Immature natural killer cell (primary cell): ENCODE data around the gene AFAP1. TPM values are rescaled to one million over a fixed set of nuclear protein-coding genes. Genes with fewer than 3 reads are reported as not detected.

Experiments
- DNase-seq, 3 donors: peaks; one replicate each; pipeline ENCODE4 v3.0.0; 2022; ENCODE audit warnings: mixed read lengths in 1 of 3
- H3K27ac Mint-ChIP-seq, 6 donors: one replicate each; pipeline ENCODE4 v1.8.0; 2020; ENCODE audit warnings: mixed read lengths in 6 of 6, mild to moderate bottlenecking in 5 of 6, inconsistent platforms in 4 of 6, moderate library complexity in 3 of 6
- H3K27me3 Mint-ChIP-seq, 3 donors: one replicate each; pipeline ENCODE4 v1.8.0; 2020 to 2021; ENCODE audit warnings: low read depth in 3 of 3, mild to moderate bottlenecking in 3 of 3, mixed read lengths in 3 of 3, moderate library complexity in 3 of 3, inconsistent platforms in 1 of 3
- H3K36me3 Mint-ChIP-seq, 3 donors: one replicate each; pipeline ENCODE4 v1.8.0; 2020; ENCODE audit warnings: mixed read lengths in 3 of 3, inconsistent platforms in 2 of 3, mild to moderate bottlenecking in 2 of 3
- H3K4me1 Mint-ChIP-seq, 2 donors: one replicate each; pipeline ENCODE4 v1.8.0; 2020; ENCODE audit warnings: inconsistent platforms in 2 of 2, mild to moderate bottlenecking in 2 of 2, mixed read lengths in 2 of 2, moderate library complexity in 1 of 2
- H3K4me3 Mint-ChIP-seq, 5 donors: one replicate each; pipeline ENCODE4 v1.8.0; 2020; ENCODE audit warnings: mild to moderate bottlenecking in 5 of 5, mixed read lengths in 5 of 5, inconsistent platforms in 3 of 5, moderate library complexity in 3 of 5
- H3K9me3 Mint-ChIP-seq, 6 donors: one replicate each; pipeline ENCODE4 v1.8.0; 2020; ENCODE audit warnings: mild to moderate bottlenecking in 6 of 6, mixed read lengths in 6 of 6, inconsistent platforms in 4 of 6, moderate library complexity in 3 of 6
- polyA plus RNA-seq, 3 donors: library from polyadenylated mRNA; unstranded; fragments of 300-500 nt; fragmentation: Illumina TruSeq; gene quantifications; one replicate each; pipeline ENCODE4 v1.2.3, GENCODE V29; 2021

AFAP1 gene
- polyA plus RNA-seq, 3 donors from 2014 or later = 0.32 to 1.2 TPM; not detected in 1

DNA sequence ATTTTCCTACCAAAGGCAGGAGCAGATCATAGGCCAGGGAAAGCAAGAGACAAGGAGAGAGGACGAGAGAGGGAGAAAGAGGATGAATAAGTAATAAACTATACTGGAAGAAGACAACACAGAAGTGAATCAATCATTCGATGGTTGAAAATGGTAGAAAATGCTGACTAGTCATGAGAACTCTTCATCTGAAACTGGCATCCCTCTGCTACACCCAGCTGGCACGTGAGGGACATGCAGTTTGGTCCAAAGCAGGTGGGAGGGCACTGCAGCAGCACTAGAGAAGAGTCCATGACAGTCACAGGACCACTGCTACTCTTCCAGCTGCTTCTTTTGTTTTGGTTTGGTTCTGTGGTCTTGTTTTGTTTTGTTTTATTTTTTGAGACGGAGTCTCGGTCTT lies 74.1 kb downstream of the AFAP1 start:
- Mint-ChIP-seq H3K27me3 (peaks cover 19 to 24% (median 23%) of the 10 kb centered on the region in 3 donors), H3K4me1 (peaks cover 8 to 12% of the 10 kb centered on the region in 2 donors), H3K36me3 (peaks cover 8 to 12% (median 10%) of the 10 kb centered on the region in 3 donors), H3K9me3 (peaks cover 0 to 10% (median 5%) of the 10 kb centered on the region in 6 donors), H3K27ac (no peak overlapping the region), H3K4me3 (no peak overlapping the region)
- no peak for DNase-seq

DNA sequence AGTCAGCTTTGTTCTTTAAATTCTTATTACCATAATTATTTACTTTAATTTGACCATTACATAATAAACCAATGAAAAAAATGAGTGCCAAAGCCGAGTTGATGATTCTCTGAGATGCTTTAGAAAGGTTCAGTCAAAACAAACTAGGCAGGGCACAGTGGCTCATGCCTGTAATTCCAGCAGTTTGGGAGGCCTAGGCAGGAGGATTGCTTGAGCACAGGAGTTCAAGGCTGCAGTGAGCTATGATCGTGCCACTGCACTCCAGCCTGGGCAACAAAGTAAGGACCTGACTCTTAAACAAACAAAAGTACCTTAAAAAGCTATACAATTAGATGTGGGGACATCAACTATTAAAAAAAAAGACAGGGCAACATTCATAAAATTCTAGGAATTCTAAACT lies 75.0 kb downstream of the AFAP1 start:
- no peak for DNase-seq
- no peak overlapping the region for H3K4me3 Mint-ChIP-seq
- H3K27ac Mint-ChIP-seq = peak overlapping the region in 3 of 6 donors; percentile 70 to 88 (median 79)
- H3K27me3 Mint-ChIP-seq = peaks cover 19 to 24% (median 21%) of the 10 kb centered on the region in 3 donors
- H3K36me3 Mint-ChIP-seq = peaks cover 10 to 12% (median 11%) of the 10 kb centered on the region in 3 donors
- H3K9me3 Mint-ChIP-seq = peaks cover 0 to 10% (median 5%) of the 10 kb centered on the region in 6 donors
- peaks cover 8 to 12% of the 10 kb centered on the region in 2 donors for H3K4me1 Mint-ChIP-seq

DNA sequence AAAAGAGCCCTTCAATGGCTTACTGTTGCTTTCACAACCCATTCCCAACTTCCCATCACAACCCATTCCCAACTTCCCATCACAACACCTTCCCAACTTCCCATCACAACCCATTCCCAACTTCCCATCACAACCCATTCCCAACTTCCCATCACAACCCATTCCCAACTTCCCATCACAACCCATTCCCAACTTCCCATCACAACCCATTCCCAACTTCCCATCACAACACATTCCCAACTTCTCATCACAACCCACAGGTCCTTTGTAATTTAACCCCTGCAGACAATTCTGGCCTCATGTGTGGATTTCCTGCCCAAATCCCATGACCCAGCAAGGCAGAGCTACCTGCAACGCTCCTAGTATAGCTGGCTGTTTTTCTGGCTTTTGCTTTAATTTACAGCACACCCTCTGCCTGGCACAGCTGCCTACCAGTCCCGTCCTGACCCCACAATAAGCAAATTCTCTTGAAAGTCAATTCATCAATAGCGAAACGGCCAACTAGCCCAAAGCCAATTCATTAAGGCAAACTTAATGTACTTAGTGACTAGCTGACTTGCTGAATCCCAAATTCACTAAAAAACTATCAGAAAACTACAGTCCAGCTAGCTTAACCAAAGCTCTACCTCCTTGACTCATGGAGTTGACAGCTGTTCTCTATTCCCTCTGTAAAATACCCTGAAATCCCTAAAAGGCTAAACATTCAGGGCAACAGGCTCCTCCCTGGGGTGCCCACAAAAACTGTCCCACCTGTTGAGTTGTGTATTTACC lies 75.6 kb downstream of the AFAP1 start:
- Mint-ChIP-seq H3K9me3 (peaks cover 0 to 10% (median 5%) of the 10 kb centered on the region in 6 donors), H3K27me3 (peaks cover 19 to 24% (median 20%) of the 10 kb centered on the region in 3 donors), H3K36me3 (peaks cover 8 to 12% (median 10%) of the 10 kb centered on the region in 3 donors), H3K4me3 (peak overlapping the region; percentile 22 to 53 (median 42)), H3K27ac (peak overlapping the region; percentile 70 to 88 (median 80)), H3K4me1 (peaks cover 8 to 12% of the 10 kb centered on the region in 2 donors)
- DNase-seq = peak in 2 of 3 donors; percentile 5 to 22

DNA sequence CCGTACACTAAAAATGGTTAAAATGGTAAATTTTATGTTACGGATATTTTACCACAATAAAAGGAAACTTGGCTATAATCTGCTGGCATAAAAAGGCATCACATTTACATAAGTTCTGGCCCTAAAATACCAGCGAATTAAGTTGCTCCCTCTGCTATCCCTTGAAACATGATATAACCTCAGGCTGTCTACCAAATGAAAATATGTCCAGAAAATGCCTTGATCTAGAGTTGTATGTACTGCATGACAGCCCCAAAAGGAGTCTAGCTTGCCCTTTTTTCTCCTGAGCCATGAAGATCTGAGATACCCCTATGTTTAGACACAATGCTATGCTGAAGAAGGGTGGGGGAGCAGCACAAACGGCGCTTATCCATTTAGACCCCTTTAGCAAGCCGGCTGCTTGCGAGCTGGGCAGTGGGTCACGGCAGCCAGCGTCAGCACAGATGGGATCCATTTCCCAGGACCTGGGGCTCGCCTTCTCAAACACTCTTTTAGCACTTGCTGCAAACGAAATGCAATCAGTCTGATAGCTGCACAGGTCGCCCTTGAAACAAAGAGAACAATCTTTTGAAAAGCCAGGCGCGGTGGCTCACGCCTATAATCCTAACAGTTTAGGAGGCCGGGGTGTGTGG lies 77.0 kb downstream of the AFAP1 start:
- Mint-ChIP-seq H3K27ac (no peak overlapping the region), H3K36me3 (peaks cover 8 to 12% (median 10%) of the 10 kb centered on the region in 3 donors), H3K4me3 (no peak overlapping the region), H3K4me1 (peaks cover 8 to 12% of the 10 kb centered on the region in 2 donors), H3K9me3 (peaks cover 0 to 10% (median 5%) of the 10 kb centered on the region in 6 donors), H3K27me3 (peaks cover 22 to 28% (median 25%) of the 10 kb centered on the region in 3 donors)
- DNase-seq = no peak

DNA sequence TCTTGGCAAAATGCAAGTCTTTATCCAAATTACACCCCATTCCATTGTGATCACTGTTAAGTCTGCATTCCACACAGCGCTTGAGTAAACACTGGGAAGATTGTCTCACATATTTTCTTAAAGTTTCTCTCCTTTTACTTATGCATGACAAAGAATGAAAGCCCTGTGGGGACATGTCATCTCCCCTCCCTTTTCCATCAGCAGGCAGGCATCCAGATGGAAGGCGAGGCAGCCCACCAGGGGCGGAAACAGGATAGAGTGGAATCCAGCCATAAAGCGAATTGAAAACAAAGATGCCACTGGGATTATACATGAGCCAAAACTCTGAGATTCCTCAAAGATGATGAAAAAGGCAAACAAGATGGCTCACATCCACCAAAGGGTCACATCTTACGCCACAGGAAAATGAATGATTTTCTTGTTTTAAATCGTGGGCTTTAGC lies 78.2 kb downstream of the AFAP1 start:
- peaks cover 22 to 28% (median 25%) of the 10 kb centered on the region in 3 donors for H3K27me3 Mint-ChIP-seq
- no peak overlapping the region for H3K27ac Mint-ChIP-seq
- H3K36me3 Mint-ChIP-seq = peaks cover 8 to 12% (median 10%) of the 10 kb centered on the region in 3 donors
- peaks cover 0 to 10% (median 5%) of the 10 kb centered on the region in 6 donors for H3K9me3 Mint-ChIP-seq
- DNase-seq = no peak
- H3K4me1 Mint-ChIP-seq = peaks cover 8 to 15% of the 10 kb centered on the region in 2 donors
- no peak overlapping the region for H3K4me3 Mint-ChIP-seq

DNA sequence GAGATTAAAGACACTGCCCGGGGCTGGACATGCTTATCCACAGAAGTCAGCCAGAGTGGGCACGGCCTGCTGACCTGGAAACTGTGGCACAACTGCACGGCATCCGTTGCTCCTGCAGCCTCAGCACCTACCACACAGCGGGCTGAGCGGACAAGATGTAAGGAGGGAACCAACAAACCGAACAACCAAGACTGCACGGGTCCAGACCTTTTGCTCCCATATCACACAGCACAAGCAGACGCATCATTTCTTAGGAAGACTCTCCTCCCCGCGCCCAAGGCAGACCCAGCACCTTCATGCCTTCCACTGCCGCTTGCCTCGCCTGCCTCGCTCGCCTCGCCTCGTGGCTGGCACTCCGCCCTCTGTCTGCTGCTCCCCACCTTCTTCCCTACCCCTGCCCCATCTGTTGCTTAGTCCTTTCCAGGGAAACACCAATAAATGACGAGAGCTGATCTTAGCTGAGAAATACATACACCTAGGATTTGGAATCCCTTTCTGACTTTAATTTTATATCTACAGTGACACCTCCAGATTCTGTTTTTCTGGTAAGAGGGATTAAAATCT lies 79.0 kb downstream of the AFAP1 start:
- Mint-ChIP-seq H3K9me3 (peaks cover 0 to 10% (median 5%) of the 10 kb centered on the region in 6 donors), H3K4me1 (peaks cover 8 to 15% of the 10 kb centered on the region in 2 donors), H3K36me3 (peaks cover 8 to 12% (median 10%) of the 10 kb centered on the region in 3 donors), H3K4me3 (no peak overlapping the region), H3K27me3 (peaks cover 22 to 28% (median 22%) of the 10 kb centered on the region in 3 donors), H3K27ac (peak overlapping the region in 1 of 6 donors; percentile 16)
- no peak for DNase-seq

DNA sequence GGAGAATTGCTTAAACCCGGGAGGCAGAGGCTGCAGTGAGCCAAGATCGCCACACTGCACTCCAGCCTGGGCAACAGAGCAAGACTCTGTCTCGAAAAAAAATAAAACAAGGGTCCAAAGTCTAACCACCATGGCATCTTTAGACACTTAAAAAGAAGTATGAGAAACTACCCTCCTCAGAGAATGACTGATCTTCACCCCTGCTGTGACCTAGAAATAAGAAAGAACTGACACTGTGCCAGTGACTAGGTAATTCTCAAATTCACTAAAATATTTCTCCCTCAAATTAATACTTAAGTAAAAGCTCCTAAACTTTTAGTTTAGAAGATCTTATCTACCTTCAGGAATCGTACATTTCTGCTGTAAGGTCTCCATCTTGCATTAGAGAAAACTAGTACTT lies 80.3 kb downstream of the AFAP1 start:
- H3K4me3 Mint-ChIP-seq = no peak overlapping the region
- peaks cover 6 to 23% of the 10 kb centered on the region in 2 donors for H3K4me1 Mint-ChIP-seq
- H3K27ac Mint-ChIP-seq = no peak overlapping the region
- H3K36me3 Mint-ChIP-seq = peaks cover 8 to 11% (median 8%) of the 10 kb centered on the region in 3 donors
- peaks cover 18 to 25% (median 21%) of the 10 kb centered on the region in 3 donors for H3K27me3 Mint-ChIP-seq
- DNase-seq = no peak
- H3K9me3 Mint-ChIP-seq = peaks cover 0 to 8% (median 4%) of the 10 kb centered on the region in 6 donors

DNA sequence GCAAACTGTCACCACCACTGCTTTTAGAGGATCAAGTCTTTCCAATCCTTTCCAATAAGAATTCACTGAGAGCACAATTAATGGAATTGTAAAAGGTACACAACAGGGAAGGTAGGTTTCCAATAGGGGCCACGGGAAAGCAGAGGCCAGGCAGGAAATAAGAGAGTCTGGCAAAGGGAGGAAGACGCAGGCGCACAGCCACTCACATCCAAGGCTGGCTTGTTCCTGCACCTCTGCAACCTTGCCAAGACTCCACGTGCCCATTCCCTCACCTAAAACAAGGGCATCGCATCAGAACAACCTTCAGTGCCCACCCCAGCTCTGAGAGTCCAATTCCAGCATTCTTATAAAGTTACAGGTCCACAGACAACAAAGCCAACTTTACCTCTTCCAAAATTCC lies 81.2 kb downstream of the AFAP1 start:
- H3K4me3 Mint-ChIP-seq = no peak overlapping the region
- no peak for DNase-seq
- no peak overlapping the region for H3K27ac Mint-ChIP-seq
- peaks cover 11 to 17% (median 13%) of the 10 kb centered on the region in 3 donors for H3K27me3 Mint-ChIP-seq
- H3K9me3 Mint-ChIP-seq = peaks cover 0 to under 1% (median 0%) of the 10 kb centered on the region in 6 donors
- peaks cover 0 to 19% of the 10 kb centered on the region in 2 donors for H3K4me1 Mint-ChIP-seq
- peaks cover 3 to 8% (median 6%) of the 10 kb centered on the region in 3 donors for H3K36me3 Mint-ChIP-seq

DNA sequence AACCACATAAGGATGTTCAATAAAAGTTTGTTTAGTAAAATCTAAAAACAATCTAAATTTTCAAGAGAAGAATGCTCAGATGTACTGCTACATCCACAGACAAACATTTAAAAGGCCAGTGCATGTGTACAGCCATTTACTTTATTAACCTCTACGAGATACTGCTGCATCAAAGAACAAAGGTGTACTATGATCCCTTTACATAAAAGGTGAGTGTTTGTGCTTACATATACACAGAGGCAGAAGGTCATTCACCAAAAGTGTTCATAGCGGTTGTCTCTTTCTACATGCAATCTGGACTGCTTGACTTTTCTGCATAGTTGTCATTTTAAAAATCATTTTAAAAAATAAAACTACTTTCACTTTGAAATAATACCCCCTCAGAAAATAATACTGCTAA lies 81.7 kb downstream of the AFAP1 start:
- DNase-seq = no peak
- H3K9me3 Mint-ChIP-seq = no peaks in the 10 kb centered on the region
- H3K27ac Mint-ChIP-seq = no peak overlapping the region
- H3K36me3 Mint-ChIP-seq = peaks cover 3 to 10% (median 6%) of the 10 kb centered on the region in 3 donors
- no peak overlapping the region for H3K4me3 Mint-ChIP-seq
- H3K27me3 Mint-ChIP-seq = peaks cover 6 to 14% (median 9%) of the 10 kb centered on the region in 3 donors
- peaks cover 0 to 18% of the 10 kb centered on the region in 2 donors for H3K4me1 Mint-ChIP-seq

DNA sequence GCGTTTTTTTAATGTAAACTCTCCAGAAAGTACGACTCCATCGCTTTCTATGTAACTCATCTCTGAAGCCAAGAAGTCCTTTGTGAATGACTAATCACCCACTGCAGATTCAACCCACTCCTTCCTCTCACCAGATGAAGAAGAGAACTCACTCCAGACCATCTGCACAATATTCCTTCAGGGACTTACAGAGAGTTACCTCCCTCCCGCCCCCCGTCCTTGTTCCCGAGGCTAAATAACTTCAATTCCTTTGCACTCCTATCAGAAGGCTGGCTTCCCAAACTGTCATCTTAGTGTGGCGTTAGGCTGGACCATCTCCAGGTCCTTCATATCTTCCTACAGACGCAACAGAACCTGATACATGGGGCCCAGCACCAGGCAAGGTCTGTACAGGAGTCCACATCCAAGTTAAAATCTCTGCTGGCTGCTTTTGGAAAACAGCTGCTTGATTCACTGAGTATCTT lies 82.4 kb downstream of the AFAP1 start:
- Mint-ChIP-seq H3K36me3 (peaks cover 0 to 10% (median 6%) of the 10 kb centered on the region in 3 donors), H3K9me3 (no peaks in the 10 kb centered on the region), H3K4me3 (no peak overlapping the region), H3K4me1 (peaks cover 0 to 15% of the 10 kb centered on the region in 2 donors), H3K27ac (peak overlapping the region in 1 of 6 donors; percentile 37), H3K27me3 (peaks cover 5 to 9% (median 6%) of the 10 kb centered on the region in 3 donors)
- no peak for DNase-seq

DNA sequence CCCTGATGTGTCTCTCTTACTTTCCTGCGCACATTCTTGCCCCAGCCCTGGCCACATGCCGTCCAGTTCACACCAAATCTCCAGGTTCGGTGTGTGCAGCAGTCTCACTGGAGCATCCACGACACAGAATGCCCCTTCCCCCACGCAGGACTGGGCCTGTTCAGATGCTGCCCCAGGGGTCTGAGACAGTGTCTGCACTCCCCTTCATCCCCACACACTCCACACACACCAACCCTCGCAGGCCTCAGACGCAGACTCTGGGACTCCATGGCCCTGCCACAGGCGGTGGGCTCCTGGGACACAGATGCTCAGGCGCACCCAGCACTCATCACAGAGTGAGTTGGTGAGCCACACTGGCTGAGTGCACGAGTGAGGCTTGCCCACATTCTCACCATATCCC lies 83.9 kb downstream of the AFAP1 start:
- Mint-ChIP-seq H3K4me1 (peaks cover 0 to 15% of the 10 kb centered on the region in 2 donors), H3K4me3 (peak overlapping the region in 1 of 5 donors; percentile 21), H3K27ac (peak overlapping the region in 1 of 6 donors; percentile 59), H3K27me3 (peaks cover 3 to 9% (median 3%) of the 10 kb centered on the region in 3 donors), H3K9me3 (no peaks in the 10 kb centered on the region), H3K36me3 (peaks cover 0 to 10% (median 4%) of the 10 kb centered on the region in 3 donors)
- DNase-seq = no peak

DNA sequence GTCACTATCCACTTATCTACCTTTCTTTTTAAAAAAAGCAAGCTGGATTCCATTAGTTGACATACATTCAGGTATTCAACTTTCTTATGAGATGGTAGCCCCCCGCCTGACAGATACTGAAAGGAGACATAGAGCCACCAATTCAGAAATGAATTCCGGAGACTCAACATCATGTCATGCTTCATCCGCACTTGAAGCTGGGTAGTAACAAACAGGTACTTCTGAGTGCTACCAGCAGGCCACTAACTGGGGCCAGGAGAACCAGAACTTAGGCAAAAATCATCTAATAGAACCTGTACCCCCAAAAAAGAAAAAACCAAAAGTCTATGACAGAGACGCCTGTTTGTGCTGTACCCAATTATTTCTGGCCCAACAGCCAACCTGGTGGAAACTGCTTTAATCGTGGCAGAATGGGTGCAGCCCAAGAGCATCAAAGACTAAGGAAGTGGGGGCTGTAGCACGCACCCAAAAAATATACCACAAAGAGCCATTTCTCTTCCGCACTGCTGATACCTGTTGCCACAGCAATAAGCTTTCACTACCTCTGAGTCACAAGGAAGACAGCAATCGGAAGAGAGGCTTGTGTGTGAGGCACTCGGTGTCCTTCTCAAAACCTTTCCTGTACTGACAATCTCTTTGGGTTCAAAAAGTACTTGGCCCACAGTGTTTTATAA lies 84.8 kb downstream of the AFAP1 start:
- H3K9me3 Mint-ChIP-seq = no peaks in the 10 kb centered on the region
- peaks cover 0 to 6% (median 3%) of the 10 kb centered on the region in 3 donors for H3K36me3 Mint-ChIP-seq
- H3K27ac Mint-ChIP-seq = peak overlapping the region in 5 of 6 donors; percentile 15 to 74 (median 46)
- H3K4me1 Mint-ChIP-seq = peaks cover 0 to 15% of the 10 kb centered on the region in 2 donors
- DNase-seq = peak; percentile 25 to 54 (median 37)
- peaks cover 2 to 9% (median 3%) of the 10 kb centered on the region in 3 donors for H3K27me3 Mint-ChIP-seq
- H3K4me3 Mint-ChIP-seq = peak overlapping the region in 2 of 5 donors; percentile 12 to 18

DNA sequence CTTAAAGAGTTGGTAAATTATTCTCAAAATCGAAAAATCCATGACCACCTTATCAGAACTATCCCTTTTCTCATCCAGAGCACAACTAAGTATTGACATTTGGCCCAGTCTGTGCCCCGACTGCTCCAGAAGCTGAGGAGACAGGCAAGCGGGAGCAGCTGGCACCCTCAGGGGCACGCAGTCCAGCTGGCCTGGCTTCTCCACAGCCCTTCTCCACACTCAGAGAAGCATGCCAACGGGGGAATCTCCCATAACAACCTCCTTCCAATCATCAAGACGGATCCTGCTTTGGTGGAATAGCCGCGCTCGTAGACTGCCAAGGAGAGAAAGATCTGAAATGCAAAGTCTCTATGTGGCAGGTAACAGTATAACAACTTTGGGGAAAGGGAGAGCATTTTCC lies 85.4 kb downstream of the AFAP1 start:
- Mint-ChIP-seq H3K36me3 (peaks cover 0 to 10% (median 3%) of the 10 kb centered on the region in 3 donors), H3K4me1 (peaks cover 0 to 15% of the 10 kb centered on the region in 2 donors), H3K27me3 (peaks cover 3 to 9% (median 5%) of the 10 kb centered on the region in 3 donors), H3K27ac (no peak overlapping the region), H3K4me3 (no peak overlapping the region), H3K9me3 (no peaks in the 10 kb centered on the region)
- no peak for DNase-seq
